ENCODE data around the gene PDCD11.

GRCh38 chr10:103428989-103429643 lies 32.7 kb downstream of the PDCD11 start:
- no peak for TF ChIP-seq CTCF (IDR thresholded peaks at IDR 0.05)
- no peak for TF ChIP-seq POLR2A (IDR thresholded peaks at IDR 0.05)
